ENCODE measurements around the gene TSHR. TPM values are rescaled to one million over a fixed set of nuclear protein-coding genes. Genes with fewer than 3 reads are reported as not detected.
A peak's percentile ranks its signal among the peaks of the same experiment; 100 is the strongest.

Gene TSHR
- total RNA-seq, 2 experiments from 2014 or later = not detected

GRCh38 chr14:80954687-80955299 is 628 bp upstream of the TSHR start:
- peaks cover 10% of the 10 kb centered on the region for H3K27me3 Mint-ChIP-seq (ENCODE audit: low read depth)
- intact Hi-C loops (cut with micrococcal nuclease) = loop anchor here (1.0 to 2.0 kb wide), 7 partner anchors 33 to 510 kb away; no protein-coding TSS in a partner anchor
- no peaks in the 10 kb centered on the region for H3K9me3 Mint-ChIP-seq
- no peak overlapping the region for H3K27ac Mint-ChIP-seq
- peaks cover 32% of the 10 kb centered on the region for H3K4me1 Mint-ChIP-seq (ENCODE audit: low read depth)
- peak; percentile 81 for DNase-seq
- no peaks in the 10 kb centered on the region for H3K36me3 Mint-ChIP-seq (ENCODE audit: low read depth)
- CTCF ChIA-PET = interaction anchor here (1.0 to 5.3 kb wide), 6 partner anchors 9 to 217 kb away, joined by 4 to 82 read pairs (median 6); no protein-coding TSS in a partner anchor
- H3K4me3 Mint-ChIP-seq = peak overlapping the region; percentile 75

DNA sequence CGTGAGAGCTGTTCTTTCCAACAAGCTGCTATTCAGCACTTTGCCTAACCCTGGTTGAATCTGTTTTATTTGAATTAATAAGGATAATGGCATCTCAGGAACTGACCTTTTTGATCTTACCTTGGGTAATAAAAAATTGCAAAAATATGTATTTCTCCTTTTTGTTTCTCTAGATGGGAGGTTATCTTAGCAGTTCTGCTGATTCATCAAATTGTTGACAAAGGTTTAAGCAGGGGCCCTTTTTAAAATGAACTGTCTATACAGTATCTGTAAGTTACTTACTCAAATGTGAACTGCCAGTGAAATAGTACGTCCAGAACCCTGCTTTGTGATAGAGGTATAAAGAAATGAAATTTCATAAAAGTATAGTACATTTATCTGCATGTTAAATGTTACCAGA is 681 bp downstream of the TSHR start:
- no peak overlapping the region for H3K27ac Mint-ChIP-seq
- H3K4me3 Mint-ChIP-seq = no peak overlapping the region

GRCh38 chr14:80956922-80957321 is 1.5 kb downstream of the TSHR start:
- Mint-ChIP-seq H3K27ac (no peak overlapping the region), H3K4me3 (no peak overlapping the region), H3K27me3 (ENCODE audit: low read depth) (peaks cover 8% of the 10 kb centered on the region), H3K36me3 (ENCODE audit: low read depth) (no peaks in the 10 kb centered on the region), H3K4me1 (ENCODE audit: low read depth) (peaks cover 37% of the 10 kb centered on the region), H3K9me3 (no peaks in the 10 kb centered on the region)
- intact Hi-C loops (cut with micrococcal nuclease) = no loop called here
- no peak for DNase-seq
- CTCF ChIA-PET = interaction anchor here (0.6 to 5.3 kb wide), 4 partner anchors 16 to 212 kb away, joined by 3 to 82 read pairs (median 4); no protein-coding TSS in a partner anchor

More for the DNA sequence above, 681 bp downstream of the TSHR start:
- peaks cover 8% of the 10 kb centered on the region for H3K27me3 Mint-ChIP-seq (ENCODE audit: low read depth)
- H3K4me1 Mint-ChIP-seq (ENCODE audit: low read depth) = peaks cover 37% of the 10 kb centered on the region
- no peaks in the 10 kb centered on the region for H3K9me3 Mint-ChIP-seq
- CTCF ChIA-PET = interaction anchor here (0.5 to 5.3 kb wide), 10 partner anchors 10 to 640 kb away, joined by 3 to 82 read pairs (median 4); no protein-coding TSS in a partner anchor
- DNase-seq = no peak
- H3K36me3 Mint-ChIP-seq (ENCODE audit: low read depth) = no peaks in the 10 kb centered on the region
- intact Hi-C loops (cut with micrococcal nuclease) = no loop called here

GRCh38 chr14:80957613-80958012 is 2.2 kb downstream of the TSHR start:
- DNase-seq = no peak
- Mint-ChIP-seq H3K4me1 (ENCODE audit: low read depth) (peaks cover 37% of the 10 kb centered on the region), H3K9me3 (no peaks in the 10 kb centered on the region), H3K4me3 (no peak overlapping the region), H3K27ac (no peak overlapping the region), H3K27me3 (ENCODE audit: low read depth) (peaks cover 8% of the 10 kb centered on the region), H3K36me3 (ENCODE audit: low read depth) (no peaks in the 10 kb centered on the region)
- intact Hi-C loops (cut with micrococcal nuclease) = no loop called here
- CTCF ChIA-PET = interaction anchor here (0.6 to 5.3 kb wide), 4 partner anchors 30 to 212 kb away, joined by 3 to 82 read pairs (median 13); no protein-coding TSS in a partner anchor

GRCh38 chr14:80958226-80958625 is 2.8 kb downstream of the TSHR start:
- peaks cover 8% of the 10 kb centered on the region for H3K27me3 Mint-ChIP-seq (ENCODE audit: low read depth)
- DNase-seq = no peak
- CTCF ChIA-PET = interaction anchor here (0.9 to 2.6 kb wide), 3 partner anchors 29 to 213 kb away, joined by 3 to 23 read pairs (median 7); no protein-coding TSS in a partner anchor
- H3K9me3 Mint-ChIP-seq = no peaks in the 10 kb centered on the region
- peaks cover 37% of the 10 kb centered on the region for H3K4me1 Mint-ChIP-seq (ENCODE audit: low read depth)
- no peaks in the 10 kb centered on the region for H3K36me3 Mint-ChIP-seq (ENCODE audit: low read depth)
- no peak overlapping the region for H3K4me3 Mint-ChIP-seq
- no peak overlapping the region for H3K27ac Mint-ChIP-seq
- intact Hi-C loops (cut with micrococcal nuclease) = no loop called here

- peaks cover 37% of the 10 kb centered on the region for H3K4me1 Mint-ChIP-seq (ENCODE audit: low read depth)
- CTCF ChIA-PET = interaction anchor here (1.3 to 2.6 kb wide), 2 partner anchors 28 to 212 kb away, joined by 7 to 23 read pairs; no protein-coding TSS in a partner anchor
- peaks cover 8% of the 10 kb centered on the region for H3K27me3 Mint-ChIP-seq (ENCODE audit: low read depth)
- no peak overlapping the region for H3K4me3 Mint-ChIP-seq
- no peaks in the 10 kb centered on the region for H3K36me3 Mint-ChIP-seq (ENCODE audit: low read depth)
- DNase-seq = no peak
- H3K9me3 Mint-ChIP-seq = no peaks in the 10 kb centered on the region
- intact Hi-C loops (cut with micrococcal nuclease) = loop anchor here (1.0 kb wide), 5 partner anchors 17 to 260 kb away; no protein-coding TSS in a partner anchor
- peak overlapping the region; percentile 3 for H3K27ac Mint-ChIP-seq
Measured at GRCh38 chr14:80958939-80959338, 3.5 kb downstream of the TSHR start.

- intact Hi-C loops (cut with micrococcal nuclease) = loop anchor here (1.0 kb wide), 5 partner anchors 17 to 260 kb away; no protein-coding TSS in a partner anchor
- Mint-ChIP-seq H3K27me3 (ENCODE audit: low read depth) (peaks cover 8% of the 10 kb centered on the region), H3K4me3 (no peak overlapping the region), H3K4me1 (ENCODE audit: low read depth) (peaks cover 36% of the 10 kb centered on the region), H3K36me3 (ENCODE audit: low read depth) (no peaks in the 10 kb centered on the region), H3K9me3 (no peaks in the 10 kb centered on the region), H3K27ac (peak overlapping the region; percentile 3)
- CTCF ChIA-PET = interaction anchor here (0.9 to 2.6 kb wide), 3 partner anchors 9 to 211 kb away, joined by 3 to 23 read pairs (median 7); no protein-coding TSS in a partner anchor
- DNase-seq = peak; percentile 63
Measured at GRCh38 chr14:80959496-80959895, 4.1 kb downstream of the TSHR start.

DNA sequence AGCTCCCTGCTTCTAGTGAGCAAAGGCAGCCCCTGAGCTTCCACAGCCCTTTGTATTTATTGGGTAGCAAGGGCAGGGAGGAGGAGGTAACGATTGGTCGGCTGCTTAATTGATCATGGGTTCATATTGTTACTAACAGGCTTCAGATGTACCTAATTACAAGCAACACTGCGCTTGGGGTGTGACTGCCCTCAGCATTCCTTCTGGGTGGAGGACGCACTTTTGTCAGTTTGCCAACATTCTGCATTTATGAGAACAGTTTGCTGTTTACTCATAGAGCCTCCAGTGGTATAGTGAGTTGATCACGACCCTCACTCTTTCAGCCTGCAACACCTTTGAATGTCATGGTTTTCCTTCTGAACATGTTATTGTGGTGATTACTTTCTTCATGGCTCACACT is 9.6 kb downstream of the TSHR start:
- no peak overlapping the region for H3K27ac Mint-ChIP-seq
- no peak overlapping the region for H3K4me3 Mint-ChIP-seq
- DNase-seq = no peak
- intact Hi-C loops (cut with micrococcal nuclease) = no loop called here
- H3K4me1 Mint-ChIP-seq (ENCODE audit: low read depth) = peaks cover 3% of the 10 kb centered on the region
- no peaks in the 10 kb centered on the region for H3K9me3 Mint-ChIP-seq
- CTCF ChIA-PET = interaction anchor here (0.6 to 1.0 kb wide), 2 partner anchors 205 to 237 kb away, joined by 3 to 5 read pairs; no protein-coding TSS in a partner anchor
- no peaks in the 10 kb centered on the region for H3K27me3 Mint-ChIP-seq (ENCODE audit: low read depth)
- H3K36me3 Mint-ChIP-seq (ENCODE audit: low read depth) = no peaks in the 10 kb centered on the region

GRCh38 chr14:80973931-80974641 is 18.7 kb downstream of the TSHR start:
- Mint-ChIP-seq H3K9me3 (no peaks in the 10 kb centered on the region), H3K4me1 (ENCODE audit: low read depth) (peaks cover 6% of the 10 kb centered on the region), H3K27ac (no peak overlapping the region), H3K36me3 (ENCODE audit: low read depth) (no peaks in the 10 kb centered on the region), H3K4me3 (no peak overlapping the region), H3K27me3 (ENCODE audit: low read depth) (peaks cover 7% of the 10 kb centered on the region)
- no peak for DNase-seq
- intact Hi-C loops (cut with micrococcal nuclease) = no loop called here
- CTCF ChIA-PET = interaction anchor here (0.7 to 5.4 kb wide), 5 partner anchors 13 to 189 kb away, joined by 3 to 38 read pairs (median 4); no protein-coding TSS in a partner anchor

DNA sequence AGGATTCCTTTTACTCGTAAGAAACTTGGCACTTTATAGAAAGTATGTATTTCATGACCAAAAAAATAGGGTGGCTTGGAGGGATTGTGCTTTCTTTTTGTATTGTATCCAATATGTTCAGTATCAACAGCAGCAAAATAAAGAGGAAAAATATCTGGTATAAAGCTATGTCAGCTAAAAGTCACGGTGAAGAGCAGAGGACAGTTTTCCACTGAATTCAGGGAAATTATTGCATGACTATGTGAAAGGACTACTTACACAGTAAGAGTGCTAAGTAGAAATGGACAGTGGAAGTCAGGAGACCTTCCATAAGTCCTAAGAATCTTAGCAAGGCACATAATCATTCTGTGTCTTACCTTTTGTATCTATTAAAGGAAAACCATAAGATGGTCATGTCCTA is 19.3 kb downstream of the TSHR start:
- Mint-ChIP-seq H3K27ac (no peak overlapping the region), H3K36me3 (ENCODE audit: low read depth) (no peaks in the 10 kb centered on the region), H3K4me3 (no peak overlapping the region), H3K27me3 (ENCODE audit: low read depth) (peaks cover 7% of the 10 kb centered on the region), H3K9me3 (no peaks in the 10 kb centered on the region), H3K4me1 (ENCODE audit: low read depth) (peaks cover 6% of the 10 kb centered on the region)
- CTCF ChIA-PET = interaction anchor here (0.7 to 5.4 kb wide), 5 partner anchors 12 to 195 kb away, joined by 3 to 38 read pairs (median 3); no protein-coding TSS in a partner anchor
- DNase-seq = no peak
- intact Hi-C loops (cut with micrococcal nuclease) = no loop called here

- peaks cover 6% of the 10 kb centered on the region for H3K4me1 Mint-ChIP-seq (ENCODE audit: low read depth)
- CTCF ChIA-PET = interaction anchor here (5.4 kb wide), 1 partner anchor 10 kb away, joined by 38 read pairs; no protein-coding TSS in a partner anchor
- no peaks in the 10 kb centered on the region for H3K36me3 Mint-ChIP-seq (ENCODE audit: low read depth)
- no peaks in the 10 kb centered on the region for H3K9me3 Mint-ChIP-seq
- no peak for DNase-seq
- intact Hi-C loops (cut with micrococcal nuclease) = no loop called here
- H3K27ac Mint-ChIP-seq = no peak overlapping the region
- peaks cover 7% of the 10 kb centered on the region for H3K27me3 Mint-ChIP-seq (ENCODE audit: low read depth)
- no peak overlapping the region for H3K4me3 Mint-ChIP-seq
Measured at GRCh38 chr14:80977221-80977620, 21.8 kb downstream of the TSHR start.

DNA sequence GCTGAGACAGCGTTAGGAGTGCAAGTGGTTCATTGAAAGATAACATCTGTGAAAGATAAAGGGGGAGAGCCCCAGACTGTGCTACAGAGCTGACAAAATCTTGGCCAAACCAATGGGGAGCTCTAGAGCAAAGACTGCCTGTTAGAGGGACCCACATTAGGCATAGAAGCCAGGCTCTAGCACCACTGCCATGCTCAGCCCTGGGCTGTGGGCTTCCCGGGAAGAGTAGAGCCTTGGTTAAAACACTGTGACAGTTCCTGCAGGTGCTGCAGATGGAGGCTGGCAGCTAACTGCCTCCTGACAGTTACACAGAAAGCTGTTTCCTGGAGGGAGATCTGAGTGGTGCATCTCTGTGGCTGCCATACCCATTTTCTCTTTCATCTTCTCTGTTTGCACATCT is 23.0 kb downstream of the TSHR start:
- Mint-ChIP-seq H3K4me3 (no peak overlapping the region), H3K4me1 (ENCODE audit: low read depth) (peaks cover 6% of the 10 kb centered on the region), H3K27me3 (ENCODE audit: low read depth) (peaks cover 3% of the 10 kb centered on the region), H3K27ac (no peak overlapping the region), H3K9me3 (no peaks in the 10 kb centered on the region), H3K36me3 (ENCODE audit: low read depth) (no peaks in the 10 kb centered on the region)
- DNase-seq = peak; percentile 22
- intact Hi-C loops (cut with micrococcal nuclease) = no loop called here
- CTCF ChIA-PET = interaction anchor here (0.7 to 5.4 kb wide), 3 partner anchors 9 to 78 kb away, joined by 4 to 38 read pairs (median 4); no protein-coding TSS in a partner anchor
